Loucy (cell line): ENCODE results near the gene ETV5.
"Not testable (repeated sequence)": the region's sequence is repeated elsewhere in the genome, so short reads cannot be mapped to it uniquely, and the experiment has no call there.

Source experiments
- CTCF ChIP-seq: fragments of 200-600 bp; sonication (generic); conservative IDR thresholded peaks from 2 replicates; pipeline ENCODE4 v1.5.1; 2014; ENCODE audit warnings: mild to moderate bottlenecking, antibody characterized with exemption, low read length
- EZH2phosphoT487 ChIP-seq: fragments of 200-600 bp; IDR thresholded peaks from 2 replicates; pipeline ENCODE4 v1.6.1; 2018; ENCODE audit warnings: antibody characterized with exemption, mild to moderate bottlenecking, moderate library complexity, borderline replicate concordance

GRCh38 chr3:186019288-186019687, 89.6 kb downstream of the ETV5 start:
- not testable (repeated sequence) for TF ChIP-seq CTCF, EZH2phosphoT487
